Measurements from ENCODE around the gene CDK10. TPM values are rescaled to one million over a fixed set of nuclear protein-coding genes. Genes with fewer than 3 reads are reported as not detected.

The CDK10 gene
- total RNA-seq, 5 donors from 2014 or later (not counting 1 experiment from before 2014, with no cell fraction given): 108 to 163 (median 138) TPM

GRCh38 chr16:89655062-89655643 is 31.3 kb upstream of the CDK10 start:
- ChIA-PET POLR2A (no interaction called here), CTCF (interaction anchor here in 1 of 2 donors (0.6 kb wide), 1 partner anchor 48 kb away, joined by 3 read pairs; no protein-coding TSS in a partner anchor)
- Histone ChIP-seq H3K27me3 (replicated peaks in 1 of 2; ENCODE audit: control insufficient read depth in 2 of 2, extremely low read depth in 1 of 2, insufficient read depth in 2 of 2, low read length in 1 of 2) (no peaks in the 10 kb centered on the region), H3K9me3 (no peaks in the 10 kb centered on the region), H3K4me3 (ENCODE audit: control insufficient read depth in 1 of 2, extremely low read depth in 1 of 2, low read length in 1 of 2) (no peak overlapping the region), H3K36me3 (ENCODE audit: control insufficient read depth in 2 of 2, extremely low read depth in 1 of 2, insufficient read depth in 1 of 2, low read length in 1 of 2) (peaks cover 11 to 19% of the 10 kb centered on the region in 2 donors), H3K27ac (ENCODE audit: low read length) (no peak overlapping the region), H3K4me1 (ENCODE audit: control insufficient read depth in 1 of 2, extremely low read depth in 1 of 2, insufficient read depth in 2 of 2, low read length in 2 of 2) (peaks cover 2 to 49% of the 10 kb centered on the region in 2 experiments)
- Mint-ChIP-seq H3K36me3 (peaks cover 11% of the 10 kb centered on the region), H3K9me3 (no peaks in the 10 kb centered on the region), H3K4me1 (peaks cover 23 to 45% (median 33%) of the 10 kb centered on the region in 3 donors), H3K27me3 (no peaks in the 10 kb centered on the region), H3K4me3 (peak overlapping the region; percentile 14 to 82 (median 81)), H3K27ac (peak overlapping the region; percentile 1 to 20)
- DNase-seq (no peak), ATAC-seq (replicated peaks in 1 of 4) (no peak)
- 91% methylated on average over 8 of the region's 10 CpGs for WGBS (ENCODE audit: insufficient coverage)

DNA sequence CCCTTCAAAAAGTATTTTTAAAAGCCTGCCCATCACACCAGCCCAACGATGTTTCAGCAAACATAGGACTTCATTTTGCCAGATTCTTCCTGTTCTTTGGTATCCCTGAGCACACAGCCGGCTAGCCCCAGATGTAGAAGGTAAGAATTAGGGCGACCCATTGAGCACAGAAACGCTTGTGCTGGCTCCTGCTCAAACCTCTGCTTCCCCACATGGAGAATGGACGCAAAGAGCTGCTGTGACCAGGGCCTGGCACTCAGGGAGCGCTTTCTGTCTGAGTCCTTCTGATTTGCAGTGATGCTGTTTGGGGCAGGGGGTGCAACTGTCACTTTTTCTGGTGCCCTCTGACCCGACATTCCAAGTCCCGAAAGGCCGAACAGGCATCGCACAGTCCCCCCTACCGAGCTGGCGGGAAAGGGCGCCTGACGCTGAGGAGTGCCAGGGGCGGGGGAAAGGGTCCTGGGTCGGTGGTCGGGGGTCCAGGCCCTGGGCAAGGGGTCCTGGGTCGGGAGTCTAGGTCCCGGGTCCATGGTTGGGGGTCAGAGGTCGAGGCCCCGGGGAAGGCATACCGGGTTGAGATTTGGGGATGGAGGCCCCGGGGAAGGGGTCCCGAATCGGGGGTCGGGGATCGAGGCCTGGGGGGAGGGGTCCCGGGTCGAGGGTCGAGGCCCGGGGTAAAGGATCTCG is 29.9 kb upstream of the CDK10 start:
- CTCF ChIA-PET: interaction anchor here in 1 of 2 donors (0.6 kb wide), 1 partner anchor 70 kb away, joined by 5 read pairs; no protein-coding TSS in a partner anchor
- DNase-seq: no peak
- 42% methylated on average over 30 of the region's 32 CpGs for WGBS (ENCODE audit: insufficient coverage)
- peaks cover 2 to 49% of the 10 kb centered on the region in 2 experiments for H3K4me1 ChIP-seq (ENCODE audit: control insufficient read depth in 1 of 2, extremely low read depth in 1 of 2, insufficient read depth in 2 of 2, low read length in 2 of 2)
- no peaks in the 10 kb centered on the region for H3K9me3 ChIP-seq
- Mint-ChIP-seq H3K9me3 (no peaks in the 10 kb centered on the region), H3K36me3 (peaks cover 9% of the 10 kb centered on the region), H3K4me1 (peaks cover 23 to 41% (median 33%) of the 10 kb centered on the region in 3 donors), H3K27me3 (no peaks in the 10 kb centered on the region), H3K27ac (peak overlapping the region; percentile 75 to 79), H3K4me3 (peak overlapping the region; percentile 81 to 82 (median 82))
- peak overlapping the region; percentile 57 for H3K27ac ChIP-seq (ENCODE audit: low read length)
- peak overlapping the region; percentile 63 to 87 for H3K4me3 ChIP-seq (ENCODE audit: control insufficient read depth in 1 of 2, extremely low read depth in 1 of 2, low read length in 1 of 2)
- H3K36me3 ChIP-seq (ENCODE audit: control insufficient read depth in 2 of 2, extremely low read depth in 1 of 2, insufficient read depth in 1 of 2, low read length in 1 of 2): peaks cover 3 to 16% of the 10 kb centered on the region in 2 donors
- no peaks in the 10 kb centered on the region for H3K27me3 ChIP-seq (replicated peaks in 1 of 2; ENCODE audit: control insufficient read depth in 2 of 2, extremely low read depth in 1 of 2, insufficient read depth in 2 of 2, low read length in 1 of 2)
- ATAC-seq (replicated peaks in 1 of 4): no peak
- POLR2A ChIA-PET: interaction anchor here in 1 of 2 donors (0.6 kb wide), 1 partner anchor 182 kb away, joined by 3 read pairs; no protein-coding TSS in a partner anchor

DNA sequence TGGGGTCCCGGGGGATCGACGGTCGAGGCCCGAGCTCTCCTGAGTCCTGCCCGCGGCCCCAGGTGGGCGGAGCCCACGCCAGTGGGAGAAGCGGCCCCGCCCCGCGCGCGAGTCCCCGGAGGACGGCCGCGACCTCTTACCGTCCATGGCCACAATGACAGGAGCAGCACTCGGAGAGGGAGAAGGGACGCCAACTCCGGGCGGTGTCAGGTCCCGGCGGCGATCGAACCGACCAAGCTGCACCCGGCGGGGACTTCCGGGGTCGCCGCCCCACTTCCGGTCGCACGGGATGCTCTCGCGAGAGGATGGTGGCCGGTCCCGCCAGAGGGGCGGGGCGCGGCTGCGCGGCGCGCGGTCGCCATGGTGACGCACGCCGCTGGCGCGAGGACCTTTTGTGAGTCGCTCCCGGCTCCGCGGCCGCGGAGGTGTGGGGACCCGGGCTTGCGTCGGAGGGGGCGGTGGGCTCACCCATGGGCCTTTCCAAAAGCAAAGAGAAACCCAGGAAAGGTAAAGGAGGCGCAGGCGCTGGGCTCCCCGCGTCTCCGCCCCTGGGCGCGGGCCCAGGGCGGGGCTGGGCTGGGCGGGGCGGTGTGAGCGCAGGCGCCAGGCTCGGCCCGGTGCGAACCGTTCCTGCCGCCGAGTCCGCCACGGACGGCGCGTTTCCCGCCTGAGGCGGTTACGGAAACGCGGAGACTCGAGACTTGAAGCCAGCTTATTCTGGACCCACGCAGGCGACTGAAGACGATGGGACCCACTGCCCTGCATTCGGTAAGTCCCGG is 28.9 kb upstream of the CDK10 start, which contains the start of the genes CHMP1A and SPATA33:
CHMP1A (minus strand) TSS at position 267 of the 779 bp plus-strand sequence; CDS start at position 147, 120 bp downstream.
SPATA33 (plus strand) TSS at position 395 of the 779 bp plus-strand sequence; CDS start at position 471, 76 bp downstream.
- peaks cover 0 to 12% of the 10 kb centered on the region in 2 donors for H3K36me3 ChIP-seq (ENCODE audit: control insufficient read depth in 2 of 2, extremely low read depth in 1 of 2, insufficient read depth in 1 of 2, low read length in 1 of 2)
- peaks cover 2 to 46% of the 10 kb centered on the region in 2 experiments for H3K4me1 ChIP-seq (ENCODE audit: control insufficient read depth in 1 of 2, extremely low read depth in 1 of 2, insufficient read depth in 2 of 2, low read length in 2 of 2)
- ChIA-PET POLR2A (interaction anchor here in 1 of 2 donors (0.6 to 0.7 kb wide), 2 partner anchors 183 to 362 kb away, joined by 3 read pairs; no protein-coding TSS in a partner anchor), CTCF (interaction anchor here in 1 of 2 donors (0.6 kb wide), 2 partner anchors 69 to 289 kb away, joined by 5 to 9 read pairs; no protein-coding TSS in a partner anchor)
- H3K27me3 ChIP-seq (replicated peaks in 1 of 2; ENCODE audit: control insufficient read depth in 2 of 2, extremely low read depth in 1 of 2, insufficient read depth in 2 of 2, low read length in 1 of 2): no peaks in the 10 kb centered on the region
- Mint-ChIP-seq H3K27ac (peak within 1 kb of the TSS; percentile 79 to 80), H3K36me3 (peaks cover 11% of the 10 kb centered on the region), H3K9me3 (no peaks in the 10 kb centered on the region), H3K4me1 (peaks cover 23 to 41% (median 33%) of the 10 kb centered on the region in 3 donors), H3K27me3 (no peaks in the 10 kb centered on the region), H3K4me3 (peak within 1 kb of the TSS; percentile 82 to 88 (median 82))
- H3K9me3 ChIP-seq: no peaks in the 10 kb centered on the region
- DNase-seq: peak; percentile 77 to 96 (median 89)
- peak within 1 kb of the TSS; percentile 63 to 87 for H3K4me3 ChIP-seq (ENCODE audit: control insufficient read depth in 1 of 2, extremely low read depth in 1 of 2, low read length in 1 of 2)
- H3K27ac ChIP-seq (ENCODE audit: low read length): peak within 1 kb of the TSS; percentile 57
- WGBS (ENCODE audit: insufficient coverage): under 1% methylated on average over 97 of the region's 99 CpGs
- peak; percentile 91 to 93 (median 92) for ATAC-seq (replicated peaks in 1 of 4)

GRCh38 chr16:89658221-89658879 is 28.1 kb upstream of the CDK10 start:
- peak overlapping the region; percentile 82 to 88 (median 82) for H3K4me3 Mint-ChIP-seq
- H3K9me3 ChIP-seq: no peaks in the 10 kb centered on the region
- peak overlapping the region; percentile 78 to 80 for H3K27ac Mint-ChIP-seq
- H3K27me3 ChIP-seq (replicated peaks in 1 of 2; ENCODE audit: control insufficient read depth in 2 of 2, extremely low read depth in 1 of 2, insufficient read depth in 2 of 2, low read length in 1 of 2): no peaks in the 10 kb centered on the region
- POLR2A ChIA-PET: interaction anchor here in 1 of 2 donors (0.6 kb wide), 1 partner anchor 28 kb away, joined by 3 read pairs; the partner anchor contains the start of gene CDK10
- DNase-seq (peak in 1 of 35 experiments; percentile 8), ATAC-seq (replicated peaks in 1 of 4) (no peak)
- CTCF ChIA-PET: no interaction called here
- peaks cover 23 to 41% (median 33%) of the 10 kb centered on the region in 3 donors for H3K4me1 Mint-ChIP-seq
- peaks cover 2 to 45% of the 10 kb centered on the region in 2 experiments for H3K4me1 ChIP-seq (ENCODE audit: control insufficient read depth in 1 of 2, extremely low read depth in 1 of 2, insufficient read depth in 2 of 2, low read length in 2 of 2)
- peaks cover 13% of the 10 kb centered on the region for H3K36me3 Mint-ChIP-seq
- H3K4me3 ChIP-seq (ENCODE audit: control insufficient read depth in 1 of 2, extremely low read depth in 1 of 2, low read length in 1 of 2): peak overlapping the region; percentile 63 to 87
- H3K27ac ChIP-seq (ENCODE audit: low read length): peak overlapping the region; percentile 11
- 24% methylated on average over 25 of the region's 27 CpGs for WGBS (ENCODE audit: insufficient coverage)
- peaks cover 2 to 12% of the 10 kb centered on the region in 2 donors for H3K36me3 ChIP-seq (ENCODE audit: control insufficient read depth in 2 of 2, extremely low read depth in 1 of 2, insufficient read depth in 1 of 2, low read length in 1 of 2)
- no peaks in the 10 kb centered on the region for H3K27me3 Mint-ChIP-seq
- no peaks in the 10 kb centered on the region for H3K9me3 Mint-ChIP-seq

GRCh38 chr16:89660146-89660545 is 26.3 kb upstream of the CDK10 start:
- DNase-seq (no peak), ATAC-seq (replicated peaks in 1 of 4) (no peak)
- Histone ChIP-seq H3K9me3 (no peaks in the 10 kb centered on the region), H3K27ac (ENCODE audit: low read length) (no peak overlapping the region), H3K27me3 (replicated peaks in 1 of 2; ENCODE audit: control insufficient read depth in 2 of 2, extremely low read depth in 1 of 2, insufficient read depth in 2 of 2, low read length in 1 of 2) (no peaks in the 10 kb centered on the region), H3K4me3 (ENCODE audit: control insufficient read depth in 1 of 2, extremely low read depth in 1 of 2, low read length in 1 of 2) (no peak overlapping the region), H3K4me1 (ENCODE audit: control insufficient read depth in 1 of 2, extremely low read depth in 1 of 2, insufficient read depth in 2 of 2, low read length in 2 of 2) (peaks cover 2 to 37% of the 10 kb centered on the region in 2 experiments), H3K36me3 (ENCODE audit: control insufficient read depth in 2 of 2, extremely low read depth in 1 of 2, insufficient read depth in 1 of 2, low read length in 1 of 2) (peaks cover 4 to 8% of the 10 kb centered on the region in 2 donors)
- no peaks in the 10 kb centered on the region for H3K27me3 Mint-ChIP-seq
- CTCF ChIA-PET: no interaction called here
- H3K4me1 Mint-ChIP-seq: peaks cover 21 to 30% (median 26%) of the 10 kb centered on the region in 3 donors
- no peaks in the 10 kb centered on the region for H3K9me3 Mint-ChIP-seq
- 97% methylated on average over 6 of the region's 7 CpGs for WGBS (ENCODE audit: insufficient coverage)
- H3K36me3 Mint-ChIP-seq: peaks cover 17% of the 10 kb centered on the region
- POLR2A ChIA-PET: no interaction called here
- no peak overlapping the region for H3K27ac Mint-ChIP-seq
- H3K4me3 Mint-ChIP-seq: peak overlapping the region in 2 of 3 donors; percentile 15 to 34

Measured in T-cell (primary cell).